ENCODE results near the gene SLC22A23. TPM values are rescaled to one million over a fixed set of nuclear protein-coding genes. Genes with fewer than 3 reads are reported as not detected.
A peak's percentile ranks its signal among the peaks of the same experiment; 100 is the strongest.

The SLC22A23 gene
- total RNA-seq, 6 donors from 2014 or later = 18.2 to 73.1 (median 28.3) TPM

DNA sequence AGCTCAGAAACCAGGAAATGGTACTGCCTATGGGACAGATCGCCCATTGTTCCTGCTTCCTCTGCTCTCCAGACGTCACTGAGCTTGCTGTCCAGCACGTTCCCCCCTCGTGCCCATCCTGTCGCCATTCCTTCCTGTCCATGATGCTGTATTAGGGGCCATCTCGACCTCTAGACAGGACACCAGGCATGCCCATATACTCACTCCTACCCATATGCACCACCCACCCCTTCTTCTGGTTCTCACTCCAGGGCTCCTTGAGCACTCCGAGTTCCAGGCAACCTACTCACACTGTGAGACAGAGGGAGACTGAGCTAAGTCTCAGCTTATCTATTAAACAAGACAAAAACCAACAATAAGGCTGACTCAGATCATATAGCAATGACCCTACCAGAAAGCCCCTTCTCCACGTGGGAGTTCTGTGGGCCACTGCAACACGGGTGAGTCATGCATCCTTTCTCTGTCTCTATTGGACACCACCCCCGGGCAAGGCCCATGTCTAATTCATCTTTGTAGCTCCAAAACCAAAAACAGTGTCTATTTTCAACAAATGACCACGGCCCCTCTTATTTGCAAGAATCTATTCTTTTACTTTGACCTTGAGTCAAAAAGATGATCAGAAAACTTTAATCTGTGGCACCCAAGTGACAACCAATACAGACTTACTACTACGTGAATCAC lies 132.4 kb downstream of the SLC22A23 start:
- Histone ChIP-seq H3K9me3 (no peaks in the 10 kb centered on the region), H3K27me3 (no peaks in the 10 kb centered on the region), H3K4me3 (no peak overlapping the region), H3K4me1 (peaks cover 13 to 21% (median 15%) of the 10 kb centered on the region in 4 donors), H3K27ac (peak overlapping the region; percentile 66 to 85 (median 78)), H3K36me3 (no peaks in the 10 kb centered on the region)
- TF ChIP-seq, protein P1, sequence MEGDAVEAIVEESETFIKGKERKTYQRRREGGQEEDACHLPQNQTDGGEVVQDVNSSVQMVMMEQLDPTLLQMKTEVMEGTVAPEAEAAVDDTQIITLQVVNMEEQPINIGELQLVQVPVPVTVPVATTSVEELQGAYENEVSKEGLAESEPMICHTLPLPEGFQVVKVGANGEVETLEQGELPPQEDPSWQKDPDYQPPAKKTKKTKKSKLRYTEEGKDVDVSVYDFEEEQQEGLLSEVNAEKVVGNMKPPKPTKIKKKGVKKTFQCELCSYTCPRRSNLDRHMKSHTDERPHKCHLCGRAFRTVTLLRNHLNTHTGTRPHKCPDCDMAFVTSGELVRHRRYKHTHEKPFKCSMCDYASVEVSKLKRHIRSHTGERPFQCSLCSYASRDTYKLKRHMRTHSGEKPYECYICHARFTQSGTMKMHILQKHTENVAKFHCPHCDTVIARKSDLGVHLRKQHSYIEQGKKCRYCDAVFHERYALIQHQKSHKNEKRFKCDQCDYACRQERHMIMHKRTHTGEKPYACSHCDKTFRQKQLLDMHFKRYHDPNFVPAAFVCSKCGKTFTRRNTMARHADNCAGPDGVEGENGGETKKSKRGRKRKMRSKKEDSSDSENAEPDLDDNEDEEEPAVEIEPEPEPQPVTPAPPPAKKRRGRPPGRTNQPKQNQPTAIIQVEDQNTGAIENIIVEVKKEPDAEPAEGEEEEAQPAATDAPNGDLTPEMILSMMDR (IDR thresholded peaks at IDR 0.05) = no peak
- TF ChIP-seq EP300 (IDR thresholded peaks at IDR 0.05) (peak; percentile 84 to 94 (median 90)), POLR2A (IDR thresholded peaks at IDR 0.05) (no peak), POLR2AphosphoS5 (IDR thresholded peaks at IDR 0.05) (peak; percentile 73 to 88)
- WGBS, 2 donors = 58 to 69% methylated on average over 12 of the region's 12 CpGs
- ATAC-seq (ENCODE audit: low FRiP score in 2 of 2) = peak; percentile 75 to 78
- peak in 1 of 2 donors; percentile 47 for DNase-seq

DNA sequence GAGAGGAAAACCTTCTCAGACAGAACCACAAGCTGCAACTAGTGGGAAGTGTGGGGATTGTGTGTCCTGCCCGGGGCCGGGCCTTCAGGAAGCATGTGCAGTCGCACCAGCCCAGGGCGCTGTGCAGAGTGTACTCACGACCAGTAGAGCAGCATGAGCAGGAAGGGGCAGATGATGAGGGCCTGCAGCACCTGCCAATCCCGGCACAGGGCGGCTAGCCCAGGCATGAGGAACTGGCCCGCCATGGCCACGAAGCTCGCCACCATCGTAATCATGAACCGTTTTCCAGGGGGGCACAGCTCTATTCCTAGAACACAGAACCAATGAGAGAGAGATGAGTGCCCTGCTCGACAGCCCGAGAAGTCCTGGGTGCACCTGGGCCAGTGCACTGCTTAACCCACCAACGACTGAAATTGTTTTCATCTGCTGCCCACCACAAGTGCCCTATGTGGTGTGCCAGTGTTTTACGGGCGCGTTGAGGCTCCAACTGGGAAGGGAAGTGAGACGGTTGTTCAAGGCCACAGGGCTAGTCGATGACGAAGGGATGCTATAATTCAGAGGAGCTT lies 133.1 kb downstream of the SLC22A23 start:
- 82 to 89% methylated on average over 13 to 21 of the region's 21 CpGs for WGBS, 2 donors
- no peak overlapping the region for H3K4me3 ChIP-seq
- H3K4me1 ChIP-seq = peaks cover 13 to 21% (median 15%) of the 10 kb centered on the region in 4 donors
- no peaks in the 10 kb centered on the region for H3K36me3 ChIP-seq
- H3K27me3 ChIP-seq = no peaks in the 10 kb centered on the region
- no peaks in the 10 kb centered on the region for H3K9me3 ChIP-seq
- TF ChIP-seq POLR2A (IDR thresholded peaks at IDR 0.05) = no peak
- peak in 1 of 2 donors; percentile 6 for ATAC-seq (ENCODE audit: low FRiP score in 2 of 2)
- peak in 1 of 2 donors; percentile 57 for DNase-seq
- H3K27ac ChIP-seq = peak overlapping the region; percentile 66 to 85 (median 78)

DNA sequence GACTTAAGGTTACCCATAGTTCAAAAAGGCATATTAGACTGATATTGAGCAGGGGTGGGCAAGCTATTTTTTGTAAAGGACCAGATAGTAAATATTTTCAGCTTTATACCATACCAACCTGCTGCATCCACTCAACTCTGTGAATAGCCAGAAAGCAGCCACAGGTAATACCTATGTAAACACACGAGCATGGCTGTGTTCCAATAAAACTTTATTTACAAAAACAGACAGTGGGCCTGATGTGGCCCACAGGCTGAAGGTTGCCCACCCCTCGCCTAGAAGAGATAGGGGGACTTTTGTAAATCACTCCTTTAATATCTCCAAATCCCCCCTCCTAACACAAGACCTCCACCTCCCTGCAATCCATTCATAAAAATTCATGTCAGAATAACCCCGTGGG lies 133.7 kb downstream of the SLC22A23 start:
- TF ChIP-seq POLR2A (IDR thresholded peaks at IDR 0.05) = no peak
- TF ChIP-seq EP300 (IDR thresholded peaks at IDR 0.05) = no peak
- TF ChIP-seq, protein P1 (IDR thresholded peaks at IDR 0.05) = no peak
- TF ChIP-seq POLR2AphosphoS5 (IDR thresholded peaks at IDR 0.05) = no peak
- DNase-seq = no peak
- Histone ChIP-seq H3K4me3 (no peak overlapping the region), H3K27me3 (no peaks in the 10 kb centered on the region), H3K27ac (peak overlapping the region; percentile 66 to 85 (median 78)), H3K9me3 (no peaks in the 10 kb centered on the region), H3K36me3 (no peaks in the 10 kb centered on the region), H3K4me1 (peaks cover 13 to 21% (median 17%) of the 10 kb centered on the region in 4 donors)
- WGBS, 2 donors = 91 to 95% methylated on average over 3 of the region's 3 CpGs
- no peak for ATAC-seq (ENCODE audit: low FRiP score in 2 of 2)

DNA sequence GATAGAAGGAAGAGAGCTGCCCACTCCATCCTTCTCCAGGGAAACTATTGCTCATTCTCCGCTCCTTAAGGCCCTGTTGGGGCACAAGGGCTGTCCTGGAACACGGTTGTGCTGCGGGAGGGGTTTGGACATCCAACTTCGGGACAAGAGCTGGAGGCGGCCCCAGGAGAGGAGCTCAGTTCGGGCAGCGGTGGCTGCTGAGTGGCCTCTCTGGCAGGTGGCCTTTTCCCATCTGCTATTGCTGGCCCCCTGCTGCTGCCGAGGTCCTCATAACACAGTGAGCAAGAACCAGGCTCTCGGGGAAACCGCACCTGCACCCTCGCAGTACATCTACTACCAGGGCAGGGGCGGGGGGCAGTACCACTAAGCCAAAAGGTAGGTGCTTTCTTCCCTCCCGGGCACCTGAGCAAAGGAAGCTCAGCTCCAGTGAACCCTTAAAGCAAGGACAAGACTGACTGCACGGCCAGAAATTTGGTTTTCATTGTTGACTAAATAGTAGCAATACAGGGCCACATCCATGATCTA lies 134.4 kb downstream of the SLC22A23 start:
- TF ChIP-seq POLR2A (IDR thresholded peaks at IDR 0.05) (no peak), POLR2AphosphoS5 (IDR thresholded peaks at IDR 0.05) (no peak), EP300 (IDR thresholded peaks at IDR 0.05) (no peak)
- TF ChIP-seq, protein P1 (IDR thresholded peaks at IDR 0.05) = no peak
- no peaks in the 10 kb centered on the region for H3K36me3 ChIP-seq
- no peak overlapping the region for H3K4me3 ChIP-seq
- H3K27ac ChIP-seq = no peak overlapping the region
- WGBS, 2 donors = 96% methylated on average over 9 to 14 of the region's 14 CpGs
- H3K9me3 ChIP-seq = no peaks in the 10 kb centered on the region
- no peaks in the 10 kb centered on the region for H3K27me3 ChIP-seq
- peaks cover 13 to 21% (median 19%) of the 10 kb centered on the region in 4 donors for H3K4me1 ChIP-seq
- peak in 1 of 2 donors; percentile 54 for DNase-seq
- ATAC-seq (ENCODE audit: low FRiP score in 2 of 2) = no peak

DNA sequence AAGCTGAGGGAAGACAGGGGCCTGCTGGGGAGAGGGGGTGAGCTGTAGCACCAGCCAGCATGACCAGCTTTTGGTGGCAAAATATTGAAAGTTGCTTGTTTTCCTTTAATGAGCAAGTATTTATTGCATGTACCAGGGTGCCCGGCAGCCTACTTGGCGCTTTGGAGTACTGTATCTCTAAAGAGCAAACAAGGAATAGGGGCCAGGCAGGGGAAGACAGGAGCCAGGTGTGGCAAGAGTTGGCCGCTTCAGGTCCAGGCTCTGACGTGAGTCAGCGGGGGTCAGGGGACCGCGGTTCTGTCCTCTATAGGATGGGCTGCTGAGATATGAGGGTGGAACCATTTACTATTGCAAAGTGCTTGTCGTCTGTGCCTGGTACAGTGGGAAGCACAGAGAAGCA lies 135.0 kb downstream of the SLC22A23 start:
- Histone ChIP-seq H3K4me3 (no peak overlapping the region), H3K36me3 (no peaks in the 10 kb centered on the region), H3K9me3 (no peaks in the 10 kb centered on the region), H3K27ac (no peak overlapping the region), H3K4me1 (peaks cover 13 to 21% (median 19%) of the 10 kb centered on the region in 4 donors), H3K27me3 (no peaks in the 10 kb centered on the region)
- DNase-seq (no peak), ATAC-seq (ENCODE audit: low FRiP score in 2 of 2) (no peak)
- WGBS, 2 donors = 84 to 94% methylated on average over 8 of the region's 8 CpGs
- TF ChIP-seq, protein P1 (IDR thresholded peaks at IDR 0.05) = no peak
- TF ChIP-seq POLR2A (IDR thresholded peaks at IDR 0.05) (no peak), EP300 (IDR thresholded peaks at IDR 0.05) (no peak), POLR2AphosphoS5 (IDR thresholded peaks at IDR 0.05) (no peak)
